ENCODE data around the gene RBM23. TPM values are rescaled to one million over a fixed set of nuclear protein-coding genes. Genes with fewer than 3 reads are reported as not detected.

RBM23 gene
- total and polyA plus RNA-seq, 9 of the 15 experiments (the other 6 are each of a cell fraction or from before 2014, with no cell fraction given): 46.0 to 102 (median 58.5) TPM

- TF ChIP-seq, protein P1, sequence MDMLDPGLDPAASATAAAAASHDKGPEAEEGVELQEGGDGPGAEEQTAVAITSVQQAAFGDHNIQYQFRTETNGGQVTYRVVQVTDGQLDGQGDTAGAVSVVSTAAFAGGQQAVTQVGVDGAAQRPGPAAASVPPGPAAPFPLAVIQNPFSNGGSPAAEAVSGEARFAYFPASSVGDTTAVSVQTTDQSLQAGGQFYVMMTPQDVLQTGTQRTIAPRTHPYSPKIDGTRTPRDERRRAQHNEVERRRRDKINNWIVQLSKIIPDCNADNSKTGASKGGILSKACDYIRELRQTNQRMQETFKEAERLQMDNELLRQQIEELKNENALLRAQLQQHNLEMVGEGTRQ (CRISPR knock-in tag; IDR thresholded peaks at IDR 0.05): no peak
- TF ChIP-seq RUNX1 (IDR thresholded peaks at IDR 0.05; ENCODE audit: low read depth): 0 out of 2 replicates have a peak, but pooled peaks have one; percentile 69
- no peak for TF ChIP-seq SP2 (IDR thresholded peaks at IDR 0.05; ENCODE audit: extremely low read depth, low read depth, low read length, poor library complexity, severe bottlenecking)
- TF ChIP-seq GATAD2A (IDR thresholded peaks at IDR 0.05): 0 out of 2 replicates have a peak, but pooled peaks have one; percentile 14
- peak; percentile 93 for TF ChIP-seq TAL1 (IDR thresholded peaks at IDR 0.05)
- TF ChIP-seq HDAC2 (IDR thresholded peaks at IDR 0.05): peak; percentile 69; the same call in 1 of the 2 replicates
- TF ChIP-seq ATF7 (IDR thresholded peaks at IDR 0.05): 0 out of 2 replicates have a peak, but pooled peaks have one; percentile 19
- TF ChIP-seq CHAMP1 (IDR thresholded peaks at IDR 0.05): 0 out of 2 replicates have a peak, but pooled peaks have one; percentile 37
- TF ChIP-seq, protein P2, sequence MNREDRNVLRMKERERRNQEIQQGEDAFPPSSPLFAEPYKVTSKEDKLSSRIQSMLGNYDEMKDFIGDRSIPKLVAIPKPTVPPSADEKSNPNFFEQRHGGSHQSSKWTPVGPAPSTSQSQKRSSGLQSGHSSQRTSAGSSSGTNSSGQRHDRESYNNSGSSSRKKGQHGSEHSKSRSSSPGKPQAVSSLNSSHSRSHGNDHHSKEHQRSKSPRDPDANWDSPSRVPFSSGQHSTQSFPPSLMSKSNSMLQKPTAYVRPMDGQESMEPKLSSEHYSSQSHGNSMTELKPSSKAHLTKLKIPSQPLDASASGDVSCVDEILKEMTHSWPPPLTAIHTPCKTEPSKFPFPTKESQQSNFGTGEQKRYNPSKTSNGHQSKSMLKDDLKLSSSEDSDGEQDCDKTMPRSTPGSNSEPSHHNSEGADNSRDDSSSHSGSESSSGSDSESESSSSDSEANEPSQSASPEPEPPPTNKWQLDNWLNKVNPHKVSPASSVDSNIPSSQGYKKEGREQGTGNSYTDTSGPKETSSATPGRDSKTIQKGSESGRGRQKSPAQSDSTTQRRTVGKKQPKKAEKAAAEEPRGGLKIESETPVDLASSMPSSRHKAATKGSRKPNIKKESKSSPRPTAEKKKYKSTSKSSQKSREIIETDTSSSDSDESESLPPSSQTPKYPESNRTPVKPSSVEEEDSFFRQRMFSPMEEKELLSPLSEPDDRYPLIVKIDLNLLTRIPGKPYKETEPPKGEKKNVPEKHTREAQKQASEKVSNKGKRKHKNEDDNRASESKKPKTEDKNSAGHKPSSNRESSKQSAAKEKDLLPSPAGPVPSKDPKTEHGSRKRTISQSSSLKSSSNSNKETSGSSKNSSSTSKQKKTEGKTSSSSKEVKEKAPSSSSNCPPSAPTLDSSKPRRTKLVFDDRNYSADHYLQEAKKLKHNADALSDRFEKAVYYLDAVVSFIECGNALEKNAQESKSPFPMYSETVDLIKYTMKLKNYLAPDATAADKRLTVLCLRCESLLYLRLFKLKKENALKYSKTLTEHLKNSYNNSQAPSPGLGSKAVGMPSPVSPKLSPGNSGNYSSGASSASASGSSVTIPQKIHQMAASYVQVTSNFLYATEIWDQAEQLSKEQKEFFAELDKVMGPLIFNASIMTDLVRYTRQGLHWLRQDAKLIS (CRISPR knock-in tag; IDR thresholded peaks at IDR 0.05): no peak
- peak; percentile 64; the same call in 1 of the 2 replicates for TF ChIP-seq NCOA1 (IDR thresholded peaks at IDR 0.05; ENCODE audit: low read depth)
Observed at GRCh38 chr14:22897357-22897756, 21.6 kb downstream of the RBM23 start (continued).

All from K562 (cell line).